ENCODE results near the gene NFX1. TPM values are rescaled to one million over a fixed set of nuclear protein-coding genes. Genes with fewer than 3 reads are reported as not detected.

NFX1 gene
- total RNA-seq = 26.1 TPM

GRCh38 chr9:33290247-33291030 is at the start of gene NFX1:
NFX1 (plus strand) TSS chr9:33290516; CDS start chr9:33290573, 57 bp downstream.

DNA sequence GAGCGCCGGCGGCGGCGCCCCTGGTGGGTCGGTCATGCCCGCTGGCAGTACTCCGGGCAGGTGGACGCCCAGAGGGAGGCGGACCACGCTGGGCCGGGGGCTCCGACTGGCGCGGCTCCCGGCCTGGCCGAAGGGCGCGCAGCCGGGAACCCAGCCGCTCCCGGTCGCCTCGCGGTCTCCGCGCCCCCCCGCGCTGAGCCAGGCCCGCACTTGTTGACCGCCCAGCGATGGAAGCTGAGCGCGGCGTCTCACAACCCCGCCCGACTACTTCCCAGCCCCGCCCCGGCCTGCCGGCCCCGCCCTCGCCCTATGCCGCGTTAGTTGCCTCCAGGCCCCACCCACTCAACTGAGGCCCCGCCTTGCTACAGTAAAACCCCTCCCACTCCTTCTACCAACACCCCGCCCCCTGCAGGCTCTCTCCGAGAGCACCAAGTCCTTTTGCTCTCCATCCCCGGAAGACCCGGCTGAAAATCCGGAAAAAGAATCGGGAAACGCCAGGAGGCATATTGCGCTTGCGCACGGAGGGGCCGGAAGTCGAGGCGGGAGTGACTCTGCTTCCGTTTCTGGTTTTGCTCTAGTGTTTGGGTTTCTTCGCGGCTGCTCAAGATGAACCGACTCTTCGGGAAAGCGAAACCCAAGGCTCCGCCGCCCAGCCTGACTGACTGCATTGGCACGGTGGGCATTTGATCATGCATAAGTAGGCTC is 25.7 kb upstream of the NFX1 start, which contains the start of the genes BAG1 and CHMP5:
Gene BAG1, minus strand, starts transcription at position 236 of the 705 bp plus-strand sequence.
Gene CHMP5, plus strand, starts transcription at position 577 of the 705 bp plus-strand sequence. Its CDS starts 30 bp downstream, at position 607.

DNA sequence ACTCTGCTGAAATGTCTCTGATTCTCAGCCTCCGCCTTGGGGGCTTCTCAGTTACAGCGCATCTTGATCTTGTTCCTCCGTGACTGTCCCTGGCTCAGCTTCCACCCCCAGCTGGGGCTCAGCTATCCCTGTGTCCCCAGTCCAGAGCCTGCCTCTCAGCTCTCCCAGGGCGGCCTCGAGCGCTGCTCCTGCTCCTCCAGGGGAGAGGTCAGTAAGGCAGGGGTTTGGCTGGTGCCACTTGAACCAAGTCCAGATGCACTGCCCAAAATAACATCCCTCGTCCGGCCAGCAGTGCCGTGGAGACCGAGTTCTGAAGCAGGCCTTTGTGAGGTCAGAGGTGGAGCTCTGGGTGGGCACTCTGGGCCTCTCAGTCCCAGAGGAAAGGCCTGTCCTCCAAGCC is 112.1 kb downstream of the NFX1 start, which contains the start of gene AQP7:
Gene AQP7, minus strand, starts transcription at position 198 of the 400 bp plus-strand sequence. CDS start 1,306 bp downstream, outside the sequence.

Small RNA genes lying within 50 kb of the gene (small RNA-seq; reads per million reads assigned to genes)
- gene RF00019 (ENCODE audit: low replicate concordance) = not detected

Other genes with a start within 250 kb of the NFX1 start
- 28.1 TPM for gene SMU1, start 213.8 kb upstream of the NFX1 start, total RNA-seq
- gene B4GALT1, start 123.2 kb upstream of the NFX1 start, total RNA-seq = 56.2 TPM
- not detected for gene SPINK4, start 50.3 kb upstream of the NFX1 start, total RNA-seq
- 75.6 TPM for gene BAG1, start 25.8 kb upstream of the NFX1 start, total RNA-seq
- 37.7 TPM for gene CHMP5, start 25.5 kb upstream of the NFX1 start, total RNA-seq
- 24.2 TPM for gene AQP7, start 112.1 kb downstream of the NFX1 start, total RNA-seq
- gene AQP3, start 157.1 kb downstream of the NFX1 start, total RNA-seq = 108 TPM
- 22.0 TPM for gene NOL6, start 183.4 kb downstream of the NFX1 start, total RNA-seq
- 1.6 TPM for gene ANKRD18B, start 233.7 kb downstream of the NFX1 start, total RNA-seq